Muscle of back (tissue), 11 donors: ENCODE measurements around the gene ANKFY1. TPM values are rescaled to one million over a fixed set of nuclear protein-coding genes. Genes with fewer than 3 reads are reported as not detected.

Experiments
- DNase-seq, 3 donors: peaks; one replicate each; pipeline versions ENCODE4 v3.0.0 to v3.0.0-alpha.2; 2013
- polyA plus RNA-seq, 10 donors: library from polyadenylated mRNA; unstranded; fragments of 120-200 nt; gene quantifications; one replicate each; pipeline ENCODE4 v1.2.1, GENCODE V29; 2013; ENCODE audit not compliant: insufficient read length in 10 of 10

ANKFY1 gene
- polyA plus RNA-seq, 10 donors: 24.3 to 36.3 (median 30.1) TPM

GRCh38 chr17:4127555-4127954 lies 136.2 kb downstream of the ANKFY1 start:
- no peak for DNase-seq

- no peak for DNase-seq
Measured at GRCh38 chr17:4125552-4125951, 138.2 kb downstream of the ANKFY1 start.

- DNase-seq: no peak
Measured at GRCh38 chr17:4124999-4125398, 138.8 kb downstream of the ANKFY1 start.

- DNase-seq: no peak
Measured at GRCh38 chr17:4120332-4120731, 143.4 kb downstream of the ANKFY1 start.

DNA sequence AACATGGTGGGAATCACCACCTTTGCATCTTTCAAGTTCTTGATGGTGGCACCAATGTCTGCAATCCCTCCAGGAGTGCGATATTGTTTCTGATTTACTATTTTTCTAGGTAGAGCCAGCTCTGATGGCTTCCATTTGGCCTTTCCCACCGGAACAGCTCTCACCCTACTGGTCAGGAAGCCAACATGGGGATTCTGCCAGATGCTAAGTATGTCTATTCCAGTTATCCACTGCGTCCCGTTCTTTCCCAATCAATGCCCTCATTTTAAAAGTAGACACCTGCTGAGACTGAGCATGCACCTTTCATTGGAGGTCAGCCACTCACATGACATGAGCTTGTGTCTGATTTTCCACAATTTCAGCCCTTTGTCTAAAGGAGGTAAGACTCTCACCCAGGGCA lies 144.5 kb downstream of the ANKFY1 start:
- no peak for DNase-seq

- no peak for DNase-seq
Measured at GRCh38 chr17:4118015-4118743, 145.6 kb downstream of the ANKFY1 start.

DNA sequence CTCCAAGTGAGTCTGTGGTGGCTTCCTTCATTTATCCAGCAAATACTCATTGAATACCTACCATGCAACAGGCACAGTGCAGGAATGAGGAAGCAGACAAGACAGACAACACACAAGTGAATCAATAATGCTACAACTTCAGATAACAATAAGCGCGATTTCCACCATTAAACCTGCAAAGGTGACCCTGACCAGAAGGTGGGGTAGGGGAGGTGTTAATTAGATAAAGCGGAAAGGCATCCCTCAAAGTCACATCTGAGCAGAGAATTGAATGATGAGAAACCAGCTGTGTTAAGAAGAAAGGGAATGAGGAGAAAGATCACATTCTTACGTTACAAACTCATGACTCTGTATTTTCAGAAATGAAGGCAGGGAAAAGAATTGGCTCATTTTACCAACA lies 147.3 kb downstream of the ANKFY1 start:
- no peak for DNase-seq

Other genes with a start within 250 kb of the ANKFY1 start
- gene ZZEF1, start 120.9 kb downstream of the ANKFY1 start, polyA plus RNA-seq: 10 to 100 TPM; 15.0 to 24.8 (median 18.2) TPM
- gene CYB5D2, start 120.8 kb downstream of the ANKFY1 start, polyA plus RNA-seq: 10 to 100 TPM in 4 of 10 donors, 1 to 10 TPM in 6; 7.9 to 11.8 (median 9.7) TPM
- 10 to 100 TPM; 53.2 to 89.2 (median 67.6) TPM for gene UBE2G1, start 102.7 kb upstream of the ANKFY1 start, polyA plus RNA-seq
- gene SPNS3, start 170.0 kb upstream of the ANKFY1 start, polyA plus RNA-seq: under 1 TPM; 0.17 to 0.63 (median 0.41) TPM
- 10 to 100 TPM in 1 of 10 donors, 1 to 10 TPM in 9; 4.1 to 10.2 (median 7.1) TPM for gene SPNS2, start 234.9 kb upstream of the ANKFY1 start, polyA plus RNA-seq